HG02571 (cell line): ENCODE results near the gene CIBAR2.
"Not testable (repeated sequence)": the region's sequence is repeated elsewhere in the genome, so short reads cannot be mapped to it uniquely, and the experiment has no call there.

Experiments used
- ATAC-seq: cut with Tn5 transposase; IDR thresholded peaks from one replicate; pipeline ENCODE4 v1.9.1; 2021; ENCODE audit warnings: mild to moderate bottlenecking, moderate library complexity; ENCODE audit not compliant: unreplicated experiment

CIBAR2 gene

DNA sequence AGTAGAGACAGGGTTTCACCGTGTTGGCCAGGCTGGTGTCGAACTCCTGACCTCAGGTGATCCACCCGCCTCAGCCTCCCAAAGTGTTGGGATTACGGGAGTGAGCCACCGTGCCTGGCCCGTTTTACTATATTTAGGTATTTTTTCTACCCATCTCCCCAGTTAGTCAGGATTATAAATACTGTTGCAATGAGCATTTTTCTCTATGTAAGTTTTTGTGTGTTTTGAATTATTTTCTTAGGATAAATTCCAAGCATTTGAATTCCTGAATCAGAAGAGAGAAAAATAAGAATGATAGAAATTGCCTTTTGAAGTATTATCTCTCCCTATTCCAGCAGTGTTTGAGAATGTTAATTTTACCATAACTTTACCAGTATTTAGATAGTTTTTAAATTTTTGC, 48.1 kb downstream of the CIBAR2 start:
- ATAC-seq, result no peak

DNA sequence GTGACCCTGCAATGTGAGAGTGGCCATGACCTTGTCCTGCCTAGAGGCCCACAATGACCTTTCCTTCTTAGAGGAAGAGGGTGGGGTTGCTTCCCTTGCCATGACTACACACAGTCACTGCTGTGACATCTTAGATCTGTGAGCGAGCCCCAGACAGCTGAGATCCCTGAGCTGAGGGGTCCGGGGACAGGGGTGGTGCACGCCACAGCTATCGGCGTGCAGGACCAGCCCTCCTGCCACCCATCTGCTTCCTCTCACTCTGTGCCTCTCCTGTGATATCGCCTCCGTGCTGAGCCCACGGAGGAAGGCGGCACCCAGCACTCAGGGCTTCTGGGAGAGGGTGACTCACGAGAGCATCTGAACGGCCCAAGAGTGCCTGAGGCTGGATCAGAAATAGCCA, 49.4 kb downstream of the CIBAR2 start:
- no peak for ATAC-seq

DNA sequence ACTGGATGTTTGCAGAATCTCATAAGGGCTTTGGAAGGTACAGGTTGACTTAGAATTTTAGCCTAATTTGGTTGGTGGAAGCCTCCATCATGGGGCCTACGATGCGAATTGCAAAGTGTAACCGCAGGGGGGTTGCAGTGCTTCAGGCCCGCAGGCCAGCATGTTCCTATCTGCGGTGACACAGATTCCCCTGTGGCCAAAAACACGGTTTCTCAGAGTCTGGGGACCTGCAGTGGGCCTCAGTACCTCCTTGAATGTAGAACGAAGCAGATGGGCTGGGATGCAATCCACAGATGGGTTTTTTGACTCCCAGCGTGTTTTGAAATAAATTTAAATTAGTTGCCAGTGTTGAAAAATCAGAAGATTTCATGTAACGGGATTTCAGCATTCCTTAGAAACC, 49.9 kb downstream of the CIBAR2 start:
- ATAC-seq, result no peak

DNA sequence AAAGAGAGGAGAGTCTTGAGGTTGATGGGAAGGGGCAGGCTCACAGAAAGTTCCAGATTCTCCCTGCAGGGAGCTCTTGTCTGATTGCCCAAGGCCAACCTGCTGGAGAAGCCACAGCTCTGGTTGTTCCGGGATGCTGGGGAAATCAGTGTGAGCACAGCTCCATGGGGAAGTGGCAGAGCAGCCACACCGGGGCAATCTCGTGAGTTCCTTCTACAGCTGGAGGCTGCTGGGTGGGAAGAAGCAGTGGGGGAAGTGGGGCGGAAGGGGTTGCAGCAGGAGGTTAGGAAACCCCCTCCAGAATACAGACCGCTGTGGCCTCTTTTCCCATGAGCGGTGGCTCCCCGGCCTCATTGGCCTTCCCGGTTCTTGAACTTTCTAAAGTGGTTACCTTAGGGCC, 50.7 kb downstream of the CIBAR2 start:
- ATAC-seq, result no peak

DNA sequence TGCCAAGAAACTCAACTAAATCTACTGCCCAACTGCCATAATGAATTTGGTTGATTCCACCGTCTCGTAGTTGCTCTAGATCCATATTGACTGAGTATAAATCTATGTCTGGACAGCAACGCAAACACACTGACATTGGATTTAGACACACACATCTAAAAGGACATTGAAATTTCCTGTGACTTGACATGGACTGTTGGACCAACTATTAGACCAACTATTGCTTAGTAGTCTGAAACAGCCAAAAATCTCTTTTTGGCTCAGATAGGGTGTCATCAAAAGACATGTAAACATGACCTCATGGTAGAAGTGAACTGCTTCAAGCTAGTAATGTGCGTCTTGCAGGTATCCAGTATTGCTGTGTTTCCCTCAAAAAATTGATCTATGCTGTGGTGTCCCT, 53.4 kb downstream of the CIBAR2 start:
- ATAC-seq, result no peak

DNA sequence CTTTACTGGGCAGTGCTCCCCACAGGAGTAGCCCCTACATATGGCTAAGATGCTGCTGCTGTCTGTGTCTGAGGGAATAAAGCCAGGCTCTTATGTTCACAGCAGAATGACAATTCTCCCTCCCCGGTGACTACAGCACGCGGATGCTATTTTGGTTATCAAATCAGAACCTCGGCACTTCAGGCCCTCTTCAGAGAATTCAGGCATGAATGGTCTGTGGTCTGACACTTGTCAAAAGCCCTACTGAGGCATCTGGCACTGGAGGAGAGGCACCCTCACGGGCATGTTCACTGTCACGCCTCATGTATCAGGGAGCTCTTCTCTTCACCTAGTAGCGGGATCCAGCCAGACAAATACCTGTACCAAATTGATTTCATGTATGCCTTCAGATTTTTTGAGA, 54.3 kb downstream of the CIBAR2 start:
- ATAC-seq, result no peak

DNA sequence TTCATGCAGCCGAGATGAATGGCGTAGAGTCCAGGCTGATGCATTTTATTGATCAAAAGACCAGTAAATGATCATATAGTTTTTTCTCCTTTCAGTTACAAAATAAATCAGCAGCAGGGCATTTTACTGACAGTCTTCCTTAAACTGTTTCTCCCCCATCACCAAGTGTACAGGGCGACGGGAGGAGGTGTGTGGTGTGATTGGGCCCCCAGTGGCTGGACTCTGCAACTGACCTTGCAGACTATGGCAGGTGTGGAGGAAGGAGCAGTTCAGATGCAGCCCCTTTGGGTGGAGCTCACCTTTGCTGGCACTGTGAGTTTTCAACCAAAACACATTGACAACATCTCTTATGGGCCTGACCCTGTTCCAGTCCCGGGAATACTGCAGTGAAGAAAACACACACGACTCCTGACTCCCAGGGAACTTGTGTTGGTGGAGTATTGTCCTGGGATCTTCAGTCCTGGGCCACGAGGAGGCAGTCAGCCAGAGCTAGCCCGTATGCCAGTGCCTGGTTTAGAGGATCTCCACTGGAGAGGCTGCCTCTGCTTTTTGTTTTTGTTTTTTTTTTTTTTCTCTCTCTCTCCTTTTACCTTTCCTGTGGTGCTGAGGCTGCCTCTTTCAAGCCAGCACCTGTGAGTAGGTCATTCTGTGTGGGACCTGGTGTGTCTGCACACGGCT, 54.9 kb downstream of the CIBAR2 start:
- no peak for ATAC-seq

DNA sequence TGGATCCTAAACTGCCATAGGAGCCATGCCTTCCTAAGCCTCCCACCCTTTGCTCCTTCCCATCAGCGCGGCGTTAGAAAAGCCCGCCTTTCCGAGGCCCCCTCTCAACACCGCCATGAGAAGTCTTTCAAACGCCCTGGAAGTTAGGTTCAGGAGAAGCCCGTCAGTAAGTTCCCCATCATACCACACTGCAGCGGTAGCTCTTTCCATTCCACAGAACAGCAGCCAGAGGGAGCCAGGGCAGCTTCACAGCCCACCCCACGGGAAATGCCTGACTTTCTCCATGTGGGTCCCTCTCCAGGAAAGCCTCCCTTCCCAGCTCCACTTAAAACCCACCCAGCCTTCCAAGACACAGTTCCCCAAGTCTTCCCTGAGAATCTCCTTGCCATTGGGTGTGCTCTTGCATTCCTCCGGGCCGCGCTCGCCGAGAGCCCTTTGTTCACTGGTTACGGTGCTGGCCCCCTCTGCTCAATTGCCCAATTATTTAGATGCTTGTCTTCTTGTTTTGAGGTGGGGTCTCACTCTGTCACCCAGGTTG, 56.0 kb downstream of the CIBAR2 start:
- ATAC-seq, result no peak

DNA sequence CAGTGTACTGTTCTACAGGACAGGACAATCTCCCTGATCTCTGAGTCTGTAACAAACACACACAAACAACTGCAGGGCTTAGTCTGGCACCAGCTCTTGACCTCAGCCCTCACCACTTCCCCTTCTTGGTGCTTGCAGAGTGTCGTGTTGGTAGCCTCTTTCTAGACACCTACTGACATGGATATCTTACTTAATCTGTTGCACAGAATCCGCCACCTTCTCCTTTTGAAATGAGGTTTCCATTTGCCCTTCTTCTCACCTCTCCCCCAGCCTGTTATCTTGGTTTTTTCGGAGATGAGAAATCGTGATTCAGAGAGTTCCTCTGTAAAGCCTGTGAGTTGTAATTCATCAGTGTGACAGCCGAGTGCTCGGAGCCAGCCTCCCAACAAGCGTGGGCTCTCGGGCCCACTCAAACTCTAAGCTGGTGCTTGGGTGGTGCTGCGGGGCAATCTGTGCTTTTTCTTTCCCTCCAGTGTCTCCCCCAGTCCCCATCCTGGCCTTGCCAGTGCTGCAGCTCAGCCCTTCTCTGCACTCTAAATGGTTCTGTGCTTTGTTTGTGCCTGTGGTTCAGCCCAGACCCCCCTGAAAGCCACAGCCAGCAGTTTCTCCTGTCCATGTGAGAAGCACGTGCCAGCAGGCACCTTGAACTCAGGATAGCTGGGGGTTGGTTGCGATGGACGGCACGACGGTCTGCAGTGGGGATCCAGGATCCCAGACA, 56.6 kb downstream of the CIBAR2 start:
- ATAC-seq, result peak; percentile 64

DNA sequence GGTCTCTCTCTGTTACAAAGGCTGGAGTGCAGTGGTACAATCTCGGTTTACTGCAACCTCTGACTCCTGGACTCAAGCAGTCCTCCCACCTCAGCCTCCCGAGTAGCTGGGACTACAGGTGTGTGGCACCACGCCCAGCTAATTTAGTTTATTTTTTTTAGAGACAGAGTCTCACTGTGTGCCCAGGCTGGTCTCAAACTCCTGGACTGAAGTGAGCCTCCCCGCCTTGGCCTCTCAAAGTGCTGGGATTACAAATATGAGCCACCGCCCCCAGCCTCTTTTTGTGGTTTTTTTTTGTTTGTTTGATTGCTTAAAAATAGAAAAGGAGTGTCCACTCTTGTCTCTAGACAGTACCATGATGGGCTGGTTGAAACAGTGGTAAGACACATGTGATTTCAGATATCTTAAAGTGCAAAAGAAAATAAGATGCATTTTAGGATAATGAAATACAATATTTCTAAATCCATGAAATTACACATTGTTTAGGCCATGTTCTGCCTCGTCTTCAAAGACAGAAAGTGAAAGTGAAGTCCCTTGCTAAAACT, 57.3 kb downstream of the CIBAR2 start:
- no peak for ATAC-seq

DNA sequence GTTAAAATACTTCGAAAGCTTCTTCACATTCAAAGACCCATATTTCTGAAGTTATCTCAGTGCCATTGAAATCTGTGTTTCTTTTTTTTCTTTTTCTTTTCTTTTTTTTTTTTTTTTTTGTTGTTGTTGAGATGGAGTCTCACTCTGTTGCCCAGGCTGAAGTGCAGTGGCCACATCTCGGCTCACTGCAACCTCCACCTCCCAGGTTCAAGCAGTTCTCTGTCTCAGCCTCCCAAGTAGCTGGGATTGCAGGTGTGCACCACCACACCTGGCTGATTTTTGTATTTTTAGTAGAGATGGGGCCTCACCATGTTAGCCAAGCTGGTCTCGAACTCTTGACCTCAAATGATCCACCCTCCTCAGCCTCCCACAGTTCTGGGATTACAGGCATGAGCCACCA, 58.0 kb downstream of the CIBAR2 start:
- ATAC-seq, result not testable (repeated sequence)

DNA sequence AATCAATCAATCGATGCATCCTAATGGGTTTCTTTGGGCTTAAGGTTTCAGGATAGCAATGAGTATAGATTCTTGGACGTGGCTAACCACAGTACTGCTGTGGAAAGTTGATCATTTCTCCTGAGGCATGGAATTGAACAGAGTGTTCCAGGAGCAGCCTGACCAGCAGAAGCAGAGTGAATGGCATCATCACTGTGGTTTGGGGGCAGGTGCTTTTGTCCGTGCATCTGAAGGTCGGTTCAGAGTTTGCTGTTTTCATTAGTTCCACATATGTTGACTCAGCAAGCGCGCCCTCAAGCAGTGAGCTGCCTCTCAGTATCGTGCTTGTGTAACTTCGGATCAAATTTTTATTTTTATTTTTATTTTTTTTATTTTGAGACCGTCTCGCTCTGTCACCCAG, 59.7 kb downstream of the CIBAR2 start:
- no peak for ATAC-seq

DNA sequence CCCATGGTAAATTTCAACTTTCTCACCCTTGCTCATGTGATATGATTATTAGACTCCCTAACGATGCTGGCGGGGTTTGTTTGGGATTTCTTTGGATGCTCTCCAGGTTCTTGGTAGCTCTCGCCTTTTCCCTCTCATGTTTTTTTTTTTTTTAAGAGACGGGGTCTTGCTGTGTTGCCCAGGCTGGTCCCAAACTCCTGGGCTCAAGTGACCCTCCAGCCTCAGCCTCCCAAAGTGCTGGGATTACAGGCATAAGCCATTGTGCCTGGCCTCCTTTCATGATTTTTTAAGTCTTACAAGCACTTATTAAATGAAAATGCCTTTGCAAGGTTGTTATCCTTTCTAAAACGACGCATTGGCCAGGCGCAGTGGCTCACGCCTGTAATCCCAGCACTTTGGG, 60.6 kb downstream of the CIBAR2 start:
- ATAC-seq, result no peak

DNA sequence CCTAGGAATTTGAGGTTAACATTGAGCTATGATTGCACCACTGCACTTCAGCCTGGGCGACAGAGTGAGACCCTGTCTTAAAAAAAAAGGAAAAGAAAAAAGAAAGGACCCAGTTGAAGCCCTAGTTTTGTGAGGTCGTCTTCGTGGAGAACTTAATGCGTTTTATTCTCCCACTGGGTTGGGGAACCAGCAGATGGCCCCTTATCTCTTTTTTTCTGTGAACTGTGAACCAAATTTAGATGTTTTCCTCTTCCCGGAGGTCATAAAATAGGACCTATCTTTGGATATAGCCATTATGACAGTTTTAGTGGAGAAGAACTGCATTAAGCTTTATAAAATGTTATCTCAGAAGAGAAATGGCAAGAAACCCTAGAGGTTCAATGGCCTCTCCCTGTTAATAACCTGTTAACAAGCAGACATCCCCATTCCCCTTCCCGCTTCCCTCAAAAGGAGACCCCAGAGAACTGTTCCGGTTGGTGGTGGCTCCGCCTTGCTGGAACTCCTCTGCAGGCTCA, 61.1 kb downstream of the CIBAR2 start:
- no peak for ATAC-seq

DNA sequence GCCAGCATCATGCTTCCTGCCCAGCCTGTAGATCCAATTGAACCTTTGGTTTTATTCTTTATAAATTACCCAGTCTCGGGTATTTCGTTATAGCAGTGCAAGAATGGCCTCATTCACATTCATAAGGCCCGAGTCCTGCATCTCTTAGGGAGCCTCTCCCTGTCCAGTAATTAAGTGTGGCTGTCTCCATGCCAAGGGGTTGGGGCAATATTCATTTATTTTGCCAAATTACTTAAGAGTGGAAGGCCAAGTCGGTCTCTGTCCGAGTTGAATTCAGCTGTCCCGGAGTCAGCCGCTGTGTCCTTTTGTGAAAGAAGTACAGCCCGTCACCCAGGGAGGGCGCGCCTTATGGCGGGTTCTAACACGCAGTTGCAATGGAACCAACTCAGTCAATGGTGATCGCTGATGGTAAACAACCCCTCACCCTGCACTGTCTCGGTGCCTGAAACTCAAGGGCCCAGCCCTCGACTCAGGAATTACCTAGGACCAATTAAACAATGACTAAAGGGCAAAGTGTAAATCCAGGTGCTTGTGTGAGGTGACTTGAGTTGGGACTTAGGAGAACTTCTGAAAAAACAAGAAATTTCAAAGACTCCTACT, 62.5 kb downstream of the CIBAR2 start:
- ATAC-seq, result no peak

DNA sequence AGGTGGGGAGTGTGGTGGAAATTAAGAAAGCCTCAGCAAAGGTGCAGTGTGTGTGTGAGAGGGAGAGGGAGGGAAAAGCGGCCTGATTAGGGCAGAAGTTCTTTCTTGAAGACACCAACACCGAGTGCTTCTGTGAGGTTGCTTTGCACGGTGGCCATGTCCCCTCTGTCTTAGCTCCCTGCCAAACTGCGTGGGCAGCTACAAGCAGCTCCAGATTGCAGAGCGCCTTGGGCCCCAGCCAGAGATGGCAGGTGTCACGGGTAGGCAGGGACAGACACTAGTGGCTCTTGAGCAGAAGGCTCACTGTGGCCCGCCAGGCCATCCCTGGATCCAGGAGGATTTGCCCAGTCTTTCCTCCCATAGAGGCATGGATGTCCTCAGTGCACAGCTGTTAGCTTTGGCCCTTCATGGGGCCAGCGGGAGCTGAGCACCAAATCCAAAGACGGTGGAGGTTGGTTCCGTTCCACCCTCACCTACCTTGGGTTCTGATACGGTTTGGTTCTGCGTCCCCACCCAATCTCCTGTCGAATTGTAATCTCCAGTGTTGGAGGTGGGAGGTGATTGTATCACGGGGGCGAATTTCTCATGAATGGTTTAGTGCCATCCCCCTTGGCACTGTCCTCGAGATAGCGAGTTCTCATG, 63.2 kb downstream of the CIBAR2 start:
- no peak for ATAC-seq
